HG03442 (cell line): ENCODE results near the gene PRR7.
"Not testable (repeated sequence)": the region's sequence is repeated elsewhere in the genome, so short reads cannot be mapped to it uniquely, and the experiment has no call there.

Experiments
- ATAC-seq: cut with Tn5 transposase; IDR thresholded peaks from one replicate; pipeline ENCODE4 v1.9.1; 2021; ENCODE audit warnings: mild to moderate bottlenecking, moderate library complexity; ENCODE audit not compliant: unreplicated experiment

Gene PRR7

DNA sequence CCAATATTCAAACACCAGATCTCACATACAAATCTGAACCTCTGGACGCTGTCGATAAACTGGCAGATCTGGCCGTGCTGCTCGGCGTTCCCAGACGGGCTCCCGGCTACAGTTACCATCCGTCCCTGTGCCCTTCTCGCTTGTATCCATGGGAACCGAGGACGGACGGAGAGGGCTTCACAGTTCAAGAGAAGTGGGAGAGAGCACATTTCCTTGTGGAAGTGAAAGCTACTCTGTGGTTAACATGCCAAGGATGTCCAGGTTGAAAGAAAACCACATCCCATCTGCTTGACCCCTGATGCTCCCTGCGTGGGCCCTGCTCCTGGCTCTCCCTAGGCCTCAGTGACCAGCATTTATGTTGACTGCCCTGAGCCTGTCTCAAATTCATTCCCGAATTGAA, 33.2 kb downstream of the PRR7 start:
- no peak for ATAC-seq

DNA sequence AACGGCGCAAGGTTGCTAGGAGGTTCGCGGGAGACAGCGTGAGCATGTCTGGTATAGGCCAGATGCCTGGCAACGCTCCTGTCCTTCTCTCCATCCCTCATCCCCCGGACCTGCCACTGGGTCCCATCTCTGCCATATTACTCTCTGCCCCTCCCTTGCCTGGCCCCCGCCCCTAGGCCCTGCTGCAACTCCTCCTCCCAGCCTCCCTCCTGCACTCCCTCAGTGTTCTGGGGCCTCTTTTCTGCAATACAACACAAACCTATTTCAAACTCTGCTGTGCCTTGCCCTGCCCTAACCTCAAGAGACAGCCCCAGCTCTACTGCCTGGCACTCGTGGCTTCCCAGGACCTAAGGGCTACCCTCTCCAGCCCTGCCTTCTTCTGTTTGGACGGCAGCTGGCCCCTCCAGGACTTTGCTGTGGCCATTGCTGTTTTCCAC, 35.8 kb downstream of the PRR7 start:
- ATAC-seq: no peak

DNA sequence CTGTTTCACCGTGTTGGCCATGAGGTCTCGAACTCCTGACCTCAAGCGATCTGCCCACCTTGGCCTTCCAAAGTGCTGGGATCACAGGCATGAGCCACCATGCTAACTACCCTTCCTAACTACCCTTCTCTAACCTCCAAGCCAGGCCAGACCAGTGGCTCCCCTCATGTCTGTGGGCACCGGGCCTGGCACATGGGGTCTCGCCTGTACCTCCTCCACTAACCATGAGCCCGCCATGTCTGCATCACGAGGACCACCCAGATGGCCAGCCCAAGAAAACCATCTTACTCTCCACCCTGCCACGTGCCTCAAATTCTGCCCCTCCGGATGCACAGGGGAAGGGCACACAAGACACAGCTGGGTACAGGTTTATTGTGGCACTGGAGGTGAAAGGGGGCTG, 36.4 kb downstream of the PRR7 start:
- ATAC-seq: no peak

DNA sequence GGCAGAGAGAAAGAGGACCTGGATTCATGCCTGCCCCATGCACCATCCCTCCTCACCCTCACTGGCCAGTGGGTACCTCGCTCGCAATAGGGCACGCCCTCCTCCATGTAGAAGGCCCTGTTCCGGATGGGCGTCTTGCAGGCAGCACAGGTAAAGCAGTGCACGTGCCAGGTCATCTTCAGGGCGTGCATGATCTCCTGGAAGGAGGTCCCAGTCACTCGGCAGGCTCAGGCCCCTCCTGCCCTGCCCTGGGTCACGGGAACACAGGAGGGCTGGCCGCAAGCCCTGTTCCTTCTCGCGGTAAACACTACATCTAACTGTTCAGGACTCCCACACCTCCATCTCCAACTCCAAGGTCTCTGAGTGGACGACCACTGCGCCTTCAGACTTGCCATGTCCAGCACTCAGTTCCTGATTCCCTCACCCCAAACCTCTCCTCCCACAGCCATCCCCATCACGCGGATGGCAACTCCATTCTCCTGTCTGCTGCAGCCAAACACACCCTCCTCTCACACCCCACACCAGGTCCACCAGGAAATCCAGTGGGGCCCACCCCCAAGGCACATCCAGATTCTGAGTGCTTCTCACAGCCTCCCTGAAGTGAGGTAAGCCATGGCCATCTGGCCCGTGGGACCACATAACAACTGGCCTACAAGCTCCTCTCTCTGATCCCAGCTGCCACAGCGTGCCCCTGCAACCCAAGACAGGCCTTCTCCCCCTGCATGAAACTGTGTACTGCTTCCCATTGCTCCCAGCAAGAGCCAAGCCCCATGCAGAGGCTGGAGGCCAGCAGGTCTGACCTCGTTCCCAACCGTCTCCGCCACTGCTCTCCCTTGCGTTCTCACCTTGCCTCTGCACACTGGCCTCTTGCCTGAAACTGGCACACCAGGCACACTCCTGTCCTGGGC, 37.6 kb downstream of the PRR7 start:
- no peak for ATAC-seq

DNA sequence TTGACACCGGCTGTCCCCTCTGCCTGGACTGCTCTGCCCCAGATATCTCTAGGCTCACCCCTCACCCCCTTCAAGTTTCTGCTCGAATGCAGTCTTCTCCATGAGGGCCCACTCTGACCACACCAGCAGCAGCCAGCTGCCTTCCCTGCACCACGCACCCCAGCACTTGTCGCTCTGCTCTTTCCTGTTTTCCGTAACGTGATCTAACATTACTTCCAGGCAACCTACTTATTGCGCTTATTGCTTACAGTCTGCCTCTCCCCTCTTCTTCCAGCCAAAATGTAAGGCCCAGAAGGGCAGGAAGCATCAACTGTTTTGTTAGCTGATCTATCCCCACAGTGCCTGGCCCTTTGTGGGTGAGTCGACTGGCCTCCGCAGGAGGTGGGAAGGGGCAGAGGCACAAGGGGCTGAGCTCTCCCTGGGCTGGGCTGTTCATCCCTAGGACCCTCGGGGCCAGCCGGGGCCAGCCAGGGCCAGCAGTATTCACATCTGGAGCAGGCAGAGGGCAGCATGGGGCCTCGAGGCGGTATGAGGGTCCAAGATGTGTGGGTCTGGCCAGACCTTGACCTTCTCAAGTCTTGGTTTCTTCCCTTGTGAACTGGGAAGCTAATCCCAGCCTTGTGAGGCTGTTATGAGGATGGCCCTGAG, 38.4 kb downstream of the PRR7 start:
- no peak for ATAC-seq

DNA sequence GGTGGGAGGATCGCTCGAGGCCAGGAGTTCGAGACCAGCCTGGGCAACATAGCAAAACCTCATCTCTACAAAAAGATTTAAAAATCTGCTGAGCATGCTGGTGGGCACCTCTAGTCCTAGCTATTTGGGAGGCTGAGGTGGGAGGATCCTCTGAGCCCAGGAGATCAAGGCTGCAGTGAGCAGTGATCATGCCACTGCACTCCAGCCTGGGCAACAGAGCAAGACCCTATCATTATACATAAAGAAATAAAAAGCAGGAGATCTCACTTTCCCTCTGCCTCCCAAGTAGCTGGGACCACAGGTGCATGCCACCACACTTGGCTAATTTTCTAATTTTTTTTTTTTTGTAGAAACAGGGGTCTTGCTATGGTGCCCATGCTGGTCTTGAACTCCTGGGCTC, 39.1 kb downstream of the PRR7 start:
- not testable (repeated sequence) for ATAC-seq

DNA sequence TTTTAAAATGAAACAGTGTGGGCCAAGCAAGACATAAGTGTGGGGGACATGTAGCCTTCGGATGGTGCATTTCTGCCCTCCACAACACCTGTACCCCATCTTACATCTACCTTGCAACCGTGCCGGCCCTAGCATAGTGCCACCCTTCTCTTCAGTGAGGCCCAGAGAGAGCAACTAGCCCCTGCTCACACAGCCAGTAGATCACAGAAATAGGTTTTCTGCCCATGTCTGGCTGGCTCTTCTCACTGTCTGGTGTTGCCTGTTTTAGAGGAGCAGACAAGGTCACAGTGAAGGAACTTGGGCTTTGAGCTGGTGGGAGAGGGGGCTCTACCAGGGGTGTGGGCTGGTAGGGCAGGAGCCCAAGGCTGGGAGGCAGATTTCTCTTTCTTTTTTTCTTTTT, 39.6 kb downstream of the PRR7 start:
- ATAC-seq: no peak

DNA sequence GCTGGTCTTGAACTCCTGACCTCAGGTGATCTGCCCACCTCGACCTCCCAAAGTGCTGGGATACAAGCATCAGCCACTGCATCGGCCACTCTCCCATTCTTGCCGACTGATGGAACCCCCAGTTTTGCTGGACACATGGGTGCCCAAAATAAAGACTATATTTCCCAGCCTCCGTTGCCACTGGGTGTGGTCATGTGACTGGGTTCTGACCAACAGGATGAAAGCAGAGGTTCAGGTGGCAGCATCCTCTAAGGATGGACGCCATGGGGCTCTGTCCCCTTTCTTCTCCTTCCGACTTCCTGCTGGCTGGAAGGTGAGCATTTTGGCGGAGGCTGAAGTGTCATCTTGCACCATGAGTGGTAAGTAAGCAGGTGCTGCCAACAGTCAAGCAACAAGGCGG, 40.5 kb downstream of the PRR7 start:
- ATAC-seq: no peak

DNA sequence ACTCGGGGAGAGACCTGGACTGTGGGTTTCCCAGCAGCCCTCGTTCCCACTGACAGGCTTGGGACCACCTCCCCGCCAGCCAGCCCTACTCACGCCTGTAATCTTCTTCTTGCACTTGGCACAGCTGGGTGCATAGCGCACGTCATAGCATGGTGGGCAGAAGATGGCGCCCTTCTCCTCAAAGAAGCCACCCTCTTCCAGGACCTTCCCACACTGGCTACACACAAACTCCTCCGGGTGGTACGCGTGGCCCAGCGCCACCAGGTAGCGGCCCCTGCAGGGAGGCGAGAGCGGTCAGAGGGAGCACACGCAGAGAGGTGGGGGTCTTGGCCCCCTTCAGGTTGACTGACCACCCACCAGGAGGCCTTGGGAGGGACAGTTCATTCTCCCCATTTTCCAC, 41.4 kb downstream of the PRR7 start:
- no peak for ATAC-seq

DNA sequence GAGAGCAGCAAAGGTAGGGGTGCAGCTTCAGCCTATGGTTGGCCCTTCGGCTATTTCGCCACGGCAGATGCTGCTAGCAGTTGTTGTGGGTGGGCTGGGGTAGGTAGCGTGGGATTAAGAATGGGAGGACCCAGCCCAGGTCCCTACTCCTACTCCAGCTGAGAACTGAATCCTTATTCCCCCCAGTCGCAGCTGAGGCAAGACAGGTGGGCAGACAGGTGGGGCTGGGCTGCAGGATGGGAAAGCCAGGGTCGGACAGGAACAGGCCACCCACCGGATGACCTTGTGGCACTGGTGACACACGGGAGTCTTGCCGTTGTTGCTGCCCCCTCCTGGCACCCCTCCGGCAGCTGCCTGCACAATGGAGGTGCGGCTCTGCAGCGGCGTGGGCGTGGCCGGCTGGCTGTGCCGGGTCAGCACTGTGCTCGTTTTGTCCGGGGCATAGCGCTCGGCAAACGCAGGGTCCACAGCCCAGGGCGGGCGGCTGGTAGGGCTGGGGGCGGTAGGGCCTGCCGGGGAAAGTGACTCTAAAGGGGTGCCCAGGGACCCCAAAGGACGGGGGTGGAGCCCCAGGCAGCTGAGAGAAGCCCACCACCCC, 42.6 kb downstream of the PRR7 start:
- ATAC-seq: no peak

DNA sequence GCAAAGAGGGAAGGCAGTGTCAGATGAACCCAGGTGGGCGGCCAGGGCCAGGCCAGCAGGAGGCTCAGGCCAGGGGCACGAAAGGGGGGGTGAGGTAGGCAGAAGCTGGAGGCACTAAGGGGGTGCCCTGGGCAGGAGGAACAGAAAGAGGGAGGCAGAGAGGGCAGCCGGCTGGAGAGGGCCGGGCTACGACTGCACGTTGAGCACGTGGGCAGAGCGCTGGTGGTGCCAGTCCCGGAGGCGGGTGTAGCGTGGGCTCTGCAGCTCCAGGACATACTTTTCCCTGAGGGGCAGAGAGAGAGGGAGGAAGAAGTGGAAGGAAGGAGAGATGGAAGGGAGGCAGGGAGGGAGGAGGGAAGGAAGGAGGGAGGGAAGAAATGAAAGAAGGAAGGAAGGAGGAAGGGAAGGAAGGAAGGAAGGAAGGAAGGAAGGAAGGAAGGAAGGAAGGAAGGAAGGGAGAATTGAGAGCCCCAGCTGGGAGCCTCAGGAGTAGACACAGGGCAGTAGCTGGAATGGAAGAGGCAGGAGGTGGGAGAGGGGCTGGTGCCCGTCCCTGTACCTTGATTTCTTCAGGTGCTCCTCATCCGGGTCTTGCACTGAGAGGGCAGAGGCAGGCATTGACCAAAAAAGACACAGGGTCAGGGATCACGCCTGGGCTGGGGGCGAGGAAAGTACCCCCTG, 43.8 kb downstream of the PRR7 start:
- no peak for ATAC-seq

DNA sequence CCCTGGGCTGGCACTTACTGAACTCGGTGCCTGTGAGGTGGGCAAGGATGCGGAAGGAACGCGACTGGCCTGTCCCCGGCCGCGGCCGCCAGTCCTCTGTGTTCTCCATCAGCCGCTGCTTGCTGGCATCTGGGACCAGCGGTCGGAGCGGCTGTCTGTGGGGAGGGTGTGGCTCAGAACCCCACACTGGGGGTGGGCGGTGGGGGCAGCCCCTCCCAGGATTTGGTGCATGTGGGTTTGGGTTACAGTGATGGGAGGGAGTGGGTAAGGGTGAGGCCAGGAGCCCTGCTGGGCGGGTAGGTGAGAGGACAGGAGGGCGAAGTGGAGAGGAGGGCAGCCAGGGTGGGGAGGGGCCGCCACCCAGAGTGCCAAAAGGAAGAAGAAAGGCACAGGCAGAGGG, 44.4 kb downstream of the PRR7 start:
- ATAC-seq: no peak

DNA sequence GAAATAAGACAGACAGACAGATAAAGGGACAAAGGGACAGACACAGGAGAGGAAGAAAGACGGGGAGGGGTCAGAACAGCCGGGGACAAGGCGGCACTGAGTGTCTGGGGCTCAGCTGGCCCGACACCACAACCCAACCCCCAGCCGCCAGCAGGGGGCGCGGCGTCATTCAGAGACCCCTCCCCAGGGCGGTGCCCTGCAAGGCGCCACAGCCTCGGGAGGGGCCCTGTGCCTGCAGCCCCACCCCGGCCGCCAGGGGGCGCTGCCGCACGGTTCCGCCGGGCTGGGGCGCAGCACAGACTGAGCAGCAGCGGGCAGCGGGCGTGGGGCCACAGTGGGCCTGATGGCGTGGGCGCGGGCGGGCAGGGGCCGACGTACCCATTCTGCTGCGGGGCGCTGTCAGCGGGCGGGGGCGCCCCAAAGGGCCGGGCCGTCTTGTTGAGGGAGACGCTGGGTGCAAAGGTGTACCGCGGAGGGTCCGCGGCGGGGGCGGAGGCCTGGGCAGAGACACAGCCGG, 44.9 kb downstream of the PRR7 start:
- no peak for ATAC-seq

DNA sequence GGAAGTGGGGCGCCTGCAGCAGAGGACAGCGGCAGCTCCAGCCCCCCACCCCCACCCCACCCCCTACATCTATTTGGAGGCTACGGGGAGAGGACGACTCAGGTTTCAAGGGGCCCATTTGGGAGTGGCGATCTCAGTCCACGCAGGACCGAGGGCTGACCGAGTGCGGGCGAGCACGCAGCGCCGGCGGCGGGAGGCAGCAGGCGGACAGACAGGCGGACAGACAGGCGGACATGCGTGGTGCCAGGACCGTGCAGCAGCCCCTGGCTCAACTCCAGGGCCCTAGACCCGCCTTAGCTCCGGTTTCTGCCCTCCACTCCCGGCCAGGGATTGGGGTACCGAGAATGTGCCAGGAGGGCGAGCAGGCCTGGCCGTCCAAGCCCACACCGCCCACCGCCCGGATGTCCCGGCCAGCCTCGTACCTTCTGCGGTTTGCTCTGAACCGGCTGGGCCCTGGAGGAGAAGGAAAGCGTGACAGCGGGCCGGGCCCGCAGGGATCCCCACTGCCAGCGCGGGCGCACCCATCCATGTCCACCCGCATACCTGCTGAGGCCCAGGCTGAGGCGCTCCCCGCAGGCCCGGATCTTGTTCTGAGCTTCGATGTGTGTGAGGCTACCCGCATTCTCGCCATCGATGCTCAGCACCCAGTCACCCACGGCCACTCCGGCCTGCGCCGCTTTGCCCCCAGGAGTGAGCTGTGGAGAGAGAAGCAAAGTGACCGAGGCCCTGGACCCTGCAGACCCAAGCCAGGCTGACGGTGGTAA, 45.6 kb downstream of the PRR7 start:
- ATAC-seq: no peak

DNA sequence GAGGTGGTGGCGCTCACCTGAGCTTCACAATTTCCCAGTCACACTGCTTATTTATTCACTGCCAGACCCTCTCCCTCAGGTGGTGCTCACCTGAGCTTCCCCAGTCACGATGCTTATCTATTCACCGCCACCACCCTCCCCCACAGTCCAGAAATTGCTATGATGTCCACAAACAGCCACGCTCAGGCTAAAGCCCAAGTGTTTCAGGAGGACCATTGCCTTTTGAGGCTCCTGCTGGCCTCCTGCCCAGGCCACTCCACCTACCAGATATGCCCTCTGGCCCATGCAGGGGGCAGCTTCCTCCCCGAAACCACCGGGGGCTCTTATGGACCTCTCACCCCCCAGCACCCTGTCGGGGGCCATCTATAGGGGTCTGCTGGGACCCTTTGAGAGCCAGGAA, 46.2 kb downstream of the PRR7 start:
- no peak for ATAC-seq

DNA sequence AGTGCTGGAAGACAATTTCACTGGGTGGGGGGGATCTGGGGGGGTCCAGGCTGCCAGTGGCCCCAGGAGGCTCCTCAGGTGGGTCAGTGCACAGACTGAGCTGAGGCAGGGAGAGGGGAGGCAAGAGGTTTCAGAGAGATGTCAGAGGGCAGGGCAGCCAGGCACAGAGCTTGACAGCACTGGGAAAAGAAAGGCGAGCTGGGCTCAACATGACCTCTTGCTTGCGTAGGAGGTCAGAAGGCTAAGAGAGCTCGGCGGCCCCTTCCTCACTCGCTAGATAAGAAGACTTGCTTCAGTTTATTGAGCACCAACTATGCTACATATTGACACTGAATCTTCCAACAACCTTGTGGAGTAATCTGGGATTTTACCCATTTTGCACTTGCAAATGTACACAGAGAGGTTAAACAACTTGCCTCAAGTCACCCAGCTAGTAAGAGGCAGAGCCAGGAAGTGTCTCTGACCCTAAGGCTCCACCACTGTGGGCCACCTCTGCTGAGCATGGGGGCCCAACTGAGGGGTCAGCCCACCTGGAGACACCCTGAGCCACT, 47.3 kb downstream of the PRR7 start:
- ATAC-seq: no peak

DNA sequence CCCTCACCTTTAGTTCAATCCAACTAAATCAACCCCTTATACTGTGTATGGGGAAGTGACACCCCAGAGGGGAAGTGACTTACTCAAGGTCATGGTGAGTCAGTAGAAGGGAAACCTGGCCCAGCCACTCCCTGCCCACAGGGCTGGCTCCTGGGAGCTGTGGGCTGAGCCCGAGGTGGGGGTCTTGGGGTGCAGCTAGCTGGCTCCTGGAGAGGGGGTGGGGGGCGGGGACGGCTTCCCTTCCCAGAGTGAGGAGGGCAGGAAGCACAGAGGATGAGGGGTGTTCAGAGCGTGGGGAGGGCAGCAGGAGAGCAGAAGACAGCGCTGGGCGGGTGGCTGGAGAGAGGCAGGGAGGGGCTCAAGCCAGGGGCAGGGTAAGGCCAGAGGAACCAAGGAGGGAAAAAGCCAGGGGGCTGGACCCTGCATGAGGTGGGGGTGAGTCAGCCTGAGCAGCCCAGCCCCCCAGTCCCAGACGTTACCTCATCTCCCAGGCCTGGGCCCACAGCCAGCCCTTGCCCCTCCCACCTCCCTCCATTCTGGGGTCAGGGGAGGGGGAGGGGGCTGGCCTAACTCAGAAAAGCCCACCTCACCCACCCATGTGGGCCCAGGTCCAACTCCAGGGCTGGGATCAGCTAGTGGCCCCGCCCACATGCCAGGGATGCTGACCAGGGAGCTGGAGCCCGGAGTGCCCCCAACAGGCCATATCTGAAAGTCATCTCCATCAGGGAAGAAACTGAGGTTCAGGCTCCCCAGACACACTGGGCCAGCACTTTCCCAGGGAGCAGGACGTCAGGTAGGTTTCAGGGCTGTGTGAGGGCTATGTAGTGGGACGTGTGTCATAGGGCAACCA, 48.0 kb downstream of the PRR7 start:
- ATAC-seq: no peak

DNA sequence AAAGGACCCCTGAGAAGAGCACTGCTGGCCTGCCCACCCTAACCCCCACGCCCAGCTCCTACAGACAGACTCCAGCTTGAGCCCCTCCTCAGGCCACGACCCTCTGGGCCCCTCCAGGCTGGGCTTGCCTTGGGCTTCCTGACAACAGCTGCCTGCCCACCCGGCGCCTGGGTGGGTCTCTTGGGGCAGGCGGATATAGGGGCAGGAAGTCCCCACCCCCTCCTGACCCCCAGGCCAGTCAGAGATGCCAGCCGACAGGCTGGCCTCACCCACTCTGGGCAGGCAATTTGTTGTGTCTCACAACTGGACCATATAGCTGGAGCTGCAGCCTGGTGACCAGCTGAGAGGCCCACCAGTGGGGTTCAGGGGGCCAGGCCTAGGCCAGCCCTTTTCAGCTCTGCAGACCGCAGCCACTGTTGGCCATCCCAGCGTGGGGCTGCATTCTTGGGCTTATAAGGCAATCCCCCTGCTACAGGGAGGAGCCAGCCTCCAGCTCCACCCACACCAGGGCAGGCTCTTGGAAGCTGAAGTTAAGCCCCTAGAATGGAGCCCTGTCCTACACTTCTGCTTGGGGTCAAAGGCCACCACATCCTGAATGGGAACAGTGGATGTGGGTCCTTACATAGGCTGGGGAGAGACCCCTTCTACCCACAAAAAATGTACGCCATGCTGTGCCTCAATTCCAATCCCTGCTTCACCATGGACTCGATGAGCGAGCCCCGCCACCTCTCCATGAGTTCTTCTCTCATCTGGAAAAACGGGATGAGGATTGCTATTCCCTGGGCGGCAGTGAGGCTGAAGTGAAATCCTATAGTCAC, 48.8 kb downstream of the PRR7 start:
- ATAC-seq: no peak
